ENCODE results near the gene FAM8A1.
A peak's percentile ranks its signal among the peaks of the same experiment; 100 is the strongest.
"Not testable (repeated sequence)": the region's sequence is repeated elsewhere in the genome, so short reads cannot be mapped to it uniquely, and the experiment has no call there.

The FAM8A1 gene

DNA sequence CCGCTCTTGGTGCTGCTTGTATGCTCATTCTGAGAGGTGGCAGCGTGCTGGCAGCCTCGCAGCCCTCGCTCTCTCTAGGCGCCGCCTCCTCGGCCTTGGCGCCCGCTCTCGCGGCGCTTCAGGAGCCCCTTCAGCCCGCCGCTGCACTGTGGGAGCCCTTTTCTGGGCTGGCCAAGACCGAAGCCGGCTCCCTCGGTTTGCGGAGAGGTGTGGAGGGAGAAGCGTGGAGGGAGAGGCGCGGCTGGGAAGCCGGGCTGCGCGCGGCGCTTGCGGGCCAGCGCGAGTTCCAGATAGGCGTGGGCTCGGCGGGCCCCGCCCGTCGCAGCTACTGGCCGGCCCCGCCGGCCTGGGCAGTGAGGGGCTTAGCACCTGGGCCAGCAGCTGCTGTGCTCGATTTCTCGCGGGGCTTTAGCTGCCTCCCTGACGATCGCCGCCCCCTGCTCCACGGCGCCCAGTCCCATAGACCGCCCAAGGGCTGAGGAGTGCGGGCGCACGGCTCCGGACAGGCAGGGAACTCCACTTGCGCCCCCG is 19.5 kb upstream of the FAM8A1 start:
- TF ChIP-seq POU2F2 (IDR thresholded peaks at IDR 0.05; ENCODE audit: low read depth, low read length) (no peak), POLR2A (IDR thresholded peaks at IDR 0.05; ENCODE audit: low read depth, low read length) (no peak), POLR2AphosphoS5 (IDR thresholded peaks at IDR 0.05; ENCODE audit: low read depth, low read length) (no peak), TAF1 (IDR thresholded peaks at IDR 0.05; ENCODE audit: low read depth, low read length) (no peak)
- no peak for FAIRE-seq
- DNase-seq (ENCODE audit: insufficient read length, low spot score): no peak

DNA sequence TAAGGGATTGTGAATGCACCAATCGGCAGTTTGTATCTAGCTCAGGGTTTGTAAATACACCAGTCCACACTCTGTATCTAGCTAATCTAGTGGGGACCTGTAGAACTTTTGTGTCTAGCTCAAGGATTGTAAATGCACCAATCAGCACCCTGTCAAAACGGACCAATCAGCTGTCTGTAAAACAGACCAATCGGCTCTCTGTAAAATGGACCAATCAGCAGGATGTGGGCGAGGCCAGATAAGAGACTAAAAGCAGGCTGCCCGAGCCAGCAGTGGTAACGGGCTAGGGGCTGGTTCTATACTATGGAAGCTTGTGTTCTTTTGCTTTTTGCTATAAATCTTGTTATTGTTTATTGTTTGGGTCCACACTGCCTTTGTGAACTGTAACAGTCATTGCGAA is 18.8 kb upstream of the FAM8A1 start:
- DNase-seq (ENCODE audit: insufficient read length, low spot score); FAIRE-seq: not testable (repeated sequence)

DNA sequence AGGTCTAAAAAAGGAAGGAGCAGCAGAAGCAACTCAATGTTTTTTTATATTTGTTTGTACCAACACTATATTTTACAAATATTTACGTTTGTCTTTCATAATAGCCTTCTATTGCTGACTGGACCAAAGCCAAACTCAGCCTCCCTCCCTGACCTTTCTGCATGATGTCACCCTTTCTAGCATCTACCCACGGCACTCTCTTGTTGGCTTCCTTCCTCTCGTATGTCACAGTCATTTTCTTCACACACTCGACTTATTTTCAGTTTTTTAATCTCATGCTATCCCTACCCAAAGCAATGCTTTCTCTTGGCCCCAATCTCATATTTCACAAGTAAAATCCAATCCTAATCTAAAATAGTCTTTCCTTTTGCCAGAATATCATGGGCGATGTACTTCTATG is 16.3 kb upstream of the FAM8A1 start:
- DNase-seq (ENCODE audit: insufficient read length, low spot score) (no peak), FAIRE-seq (no peak)
- TF ChIP-seq SPI1 (IDR thresholded peaks at IDR 0.05; ENCODE audit: low read depth, low read length) (no peak), TAF1 (IDR thresholded peaks at IDR 0.05; ENCODE audit: low read depth, low read length) (no peak), POU2F2 (IDR thresholded peaks at IDR 0.05; ENCODE audit: low read depth, low read length) (no peak), POLR2AphosphoS5 (IDR thresholded peaks at IDR 0.05; ENCODE audit: low read depth, low read length) (no peak)

DNA sequence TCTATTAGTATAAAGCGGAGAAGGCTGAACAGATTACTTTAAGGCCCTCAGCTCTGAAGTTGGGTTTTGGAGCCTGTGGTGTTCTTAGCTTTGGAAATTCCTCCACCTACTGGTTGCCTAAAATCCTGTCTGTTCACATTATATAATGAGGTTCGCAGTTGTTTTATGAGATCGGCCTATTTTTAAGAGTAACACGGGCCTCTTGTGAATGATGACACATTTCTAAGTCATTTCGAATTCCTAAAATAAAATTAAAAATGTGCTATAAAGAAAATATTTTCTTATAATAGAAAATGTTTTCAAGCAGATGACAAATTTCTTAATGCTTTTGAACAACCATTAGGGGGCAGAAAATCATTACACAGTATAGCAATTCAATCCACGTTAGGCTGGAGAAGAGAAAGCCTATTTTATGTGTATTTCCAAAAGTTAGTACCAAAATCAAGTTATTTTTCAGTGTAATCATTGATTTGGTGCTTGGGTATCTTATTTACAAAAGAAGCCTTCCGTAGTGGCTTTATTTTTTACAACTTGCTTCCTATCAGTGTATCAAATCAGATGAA is 15.8 kb upstream of the FAM8A1 start:
- FAIRE-seq: no peak
- TF ChIP-seq POU2F2 (IDR thresholded peaks at IDR 0.05; ENCODE audit: low read depth, low read length) (no peak), POLR2A (IDR thresholded peaks at IDR 0.05; ENCODE audit: low read depth, low read length) (no peak), PAX5 (IDR thresholded peaks at IDR 0.05; ENCODE audit: insufficient read depth, low read length, severe bottlenecking) (no peak), TAF1 (IDR thresholded peaks at IDR 0.05; ENCODE audit: low read depth, low read length) (no peak), SPI1 (IDR thresholded peaks at IDR 0.05; ENCODE audit: low read depth, low read length) (no peak), POLR2AphosphoS5 (IDR thresholded peaks at IDR 0.05; ENCODE audit: low read depth, low read length) (no peak)
- DNase-seq (ENCODE audit: insufficient read length, low spot score): peak; percentile 39

DNA sequence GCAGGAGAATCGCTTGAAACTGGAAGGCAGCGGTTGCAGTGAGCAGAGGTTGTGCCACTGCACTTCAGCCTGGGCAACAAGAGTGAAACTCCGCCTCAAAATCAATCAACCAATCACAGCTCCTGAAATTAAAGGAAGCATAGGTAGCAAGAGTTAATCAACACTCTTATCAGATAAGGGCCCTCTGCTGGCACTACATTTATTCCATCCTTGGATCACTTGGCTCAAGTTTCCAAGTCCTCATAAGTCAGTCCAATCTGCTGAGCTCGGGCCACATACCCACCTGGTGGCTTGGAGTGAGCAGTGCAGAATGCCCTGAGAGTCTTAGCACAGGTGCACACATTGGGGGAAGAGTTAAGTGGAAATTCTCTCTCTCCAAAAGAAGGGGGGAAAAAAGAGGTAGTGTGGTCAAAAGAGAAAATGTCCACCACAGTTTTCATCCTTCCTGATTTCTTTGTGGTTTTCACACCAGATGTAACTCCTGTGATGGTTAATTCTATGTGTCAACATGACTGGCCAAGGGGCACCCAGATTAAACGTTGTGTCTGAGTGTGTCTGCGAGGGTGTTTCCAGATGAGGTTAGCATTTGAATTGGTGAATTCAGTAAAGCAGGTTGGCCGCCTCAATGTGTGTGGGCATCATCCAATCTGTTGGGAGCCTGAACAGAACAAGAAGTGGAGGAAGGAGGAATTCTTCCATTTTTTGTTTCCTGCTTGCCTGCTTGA is 14.2 kb upstream of the FAM8A1 start:
- no peak for FAIRE-seq
- TF ChIP-seq POU2F2 (IDR thresholded peaks at IDR 0.05; ENCODE audit: low read depth, low read length) (no peak), POLR2A (IDR thresholded peaks at IDR 0.05; ENCODE audit: low read depth, low read length) (no peak), TAF1 (IDR thresholded peaks at IDR 0.05; ENCODE audit: low read depth, low read length) (no peak), PAX5 (IDR thresholded peaks at IDR 0.05; ENCODE audit: insufficient read depth, low read length, severe bottlenecking) (no peak), SPI1 (IDR thresholded peaks at IDR 0.05; ENCODE audit: low read depth, low read length) (no peak), POLR2AphosphoS5 (IDR thresholded peaks at IDR 0.05; ENCODE audit: low read depth, low read length) (no peak)
- DNase-seq (ENCODE audit: insufficient read length, low spot score): no peak

DNA sequence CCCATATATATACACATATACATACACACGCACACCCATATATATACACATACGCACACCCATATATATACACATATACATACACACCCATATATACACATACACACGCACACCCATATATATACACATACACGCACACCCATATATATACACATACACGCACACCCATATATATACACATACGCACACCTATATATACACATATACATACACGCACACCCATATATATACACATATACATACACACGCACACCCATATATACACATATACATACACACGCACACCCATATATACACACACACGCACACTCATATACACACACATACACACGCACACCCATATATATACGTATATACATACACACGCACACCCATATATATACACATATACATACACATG is 13.5 kb upstream of the FAM8A1 start:
- not testable (repeated sequence) for DNase-seq (ENCODE audit: insufficient read length, low spot score); FAIRE-seq

DNA sequence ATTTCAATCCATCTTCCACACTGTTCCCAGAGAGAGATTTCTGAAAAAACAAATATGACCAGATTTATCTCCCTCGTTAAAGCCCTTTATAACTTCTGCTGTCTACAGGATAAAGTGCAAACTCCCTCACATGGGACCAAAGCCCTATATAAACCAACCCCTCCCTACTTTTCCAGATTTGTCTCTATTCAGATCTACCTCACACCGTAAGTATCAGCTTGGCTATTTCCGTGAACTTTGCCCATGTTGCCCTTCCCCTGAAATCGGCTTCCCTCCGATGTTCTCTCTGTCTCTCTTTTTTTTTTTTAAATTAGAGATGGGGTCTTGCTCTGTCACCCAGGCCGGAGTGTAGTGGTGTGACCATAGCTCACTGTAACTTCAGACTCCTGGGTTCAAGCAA is 12.1 kb upstream of the FAM8A1 start:
- TF ChIP-seq POLR2A (IDR thresholded peaks at IDR 0.05; ENCODE audit: low read depth, low read length): no peak
- TF ChIP-seq PAX5 (IDR thresholded peaks at IDR 0.05; ENCODE audit: insufficient read depth, low read length, severe bottlenecking): no peak
- TF ChIP-seq SPI1 (IDR thresholded peaks at IDR 0.05; ENCODE audit: low read depth, low read length): no peak
- no peak for TF ChIP-seq POLR2AphosphoS5 (IDR thresholded peaks at IDR 0.05; ENCODE audit: low read depth, low read length)
- TF ChIP-seq TAF1 (IDR thresholded peaks at IDR 0.05; ENCODE audit: low read depth, low read length): no peak
- TF ChIP-seq POU2F2 (IDR thresholded peaks at IDR 0.05; ENCODE audit: low read depth, low read length): no peak
- FAIRE-seq (no peak), DNase-seq (ENCODE audit: insufficient read length, low spot score) (no peak)

DNA sequence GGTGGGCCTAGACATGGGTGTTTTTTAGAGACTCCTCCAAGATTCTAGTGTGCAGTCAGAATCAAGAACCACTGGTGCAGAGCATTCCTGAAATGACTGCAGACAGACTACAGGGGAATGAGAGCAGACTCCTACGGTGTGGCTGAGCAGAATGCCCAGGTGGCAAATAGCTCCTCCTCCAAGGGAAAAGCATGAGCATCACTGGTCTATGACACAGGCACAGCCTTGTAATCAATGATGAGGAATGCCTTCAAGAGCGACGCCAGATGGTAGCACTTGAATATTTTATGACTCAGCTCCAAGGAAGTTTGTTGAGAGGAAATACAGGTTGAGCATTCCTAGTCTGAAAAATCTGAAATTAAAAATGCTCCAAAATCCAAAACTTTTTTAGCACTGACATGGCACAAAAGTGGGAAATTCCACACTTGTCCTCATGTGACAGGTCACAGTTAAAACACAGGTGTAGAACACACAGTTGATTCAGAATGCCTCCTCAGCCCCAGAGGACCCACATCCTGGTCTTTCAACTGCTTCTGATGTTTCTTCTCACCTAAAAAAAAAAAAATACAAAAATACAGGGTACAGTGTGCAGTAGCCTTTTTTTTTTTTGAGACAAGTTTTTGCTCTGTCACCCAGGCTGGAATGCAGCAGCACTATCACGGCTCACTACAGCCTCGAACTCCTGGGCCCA is 10.6 kb upstream of the FAM8A1 start:
- DNase-seq (ENCODE audit: insufficient read length, low spot score) (no peak), FAIRE-seq (no peak)
- TF ChIP-seq PAX5 (IDR thresholded peaks at IDR 0.05; ENCODE audit: insufficient read depth, low read length, severe bottlenecking) (no peak), SPI1 (IDR thresholded peaks at IDR 0.05; ENCODE audit: low read depth, low read length) (no peak)

DNA sequence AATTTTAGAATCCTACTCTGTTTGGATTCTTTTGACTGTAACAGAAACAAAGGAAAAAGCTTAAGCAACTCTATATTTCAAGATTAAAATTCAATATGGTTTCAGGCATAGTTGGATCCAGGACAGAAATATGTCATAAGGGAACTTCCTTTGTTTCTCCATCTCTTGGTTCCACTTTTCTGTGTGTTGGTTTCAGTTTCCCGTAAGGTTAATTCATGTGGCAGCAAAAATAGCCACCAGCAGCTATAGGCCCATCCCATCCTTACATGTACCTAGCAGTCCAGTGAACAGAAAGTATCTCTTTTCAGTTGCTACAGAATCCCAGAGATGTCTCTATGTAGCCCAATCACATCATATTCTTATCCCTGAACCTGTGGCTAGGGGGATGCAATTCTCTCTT is 8.8 kb upstream of the FAM8A1 start:
- DNase-seq (ENCODE audit: insufficient read length, low spot score): no peak
- no peak for FAIRE-seq
- TF ChIP-seq SPI1 (IDR thresholded peaks at IDR 0.05; ENCODE audit: low read depth, low read length): no peak
- no peak for TF ChIP-seq PAX5 (IDR thresholded peaks at IDR 0.05; ENCODE audit: insufficient read depth, low read length, severe bottlenecking)
- no peak for TF ChIP-seq POLR2AphosphoS5 (IDR thresholded peaks at IDR 0.05; ENCODE audit: low read depth, low read length)
- no peak for TF ChIP-seq POU2F2 (IDR thresholded peaks at IDR 0.05; ENCODE audit: low read depth, low read length)
- no peak for TF ChIP-seq TAF1 (IDR thresholded peaks at IDR 0.05; ENCODE audit: low read depth, low read length)
- no peak for TF ChIP-seq POLR2A (IDR thresholded peaks at IDR 0.05; ENCODE audit: low read depth, low read length)

DNA sequence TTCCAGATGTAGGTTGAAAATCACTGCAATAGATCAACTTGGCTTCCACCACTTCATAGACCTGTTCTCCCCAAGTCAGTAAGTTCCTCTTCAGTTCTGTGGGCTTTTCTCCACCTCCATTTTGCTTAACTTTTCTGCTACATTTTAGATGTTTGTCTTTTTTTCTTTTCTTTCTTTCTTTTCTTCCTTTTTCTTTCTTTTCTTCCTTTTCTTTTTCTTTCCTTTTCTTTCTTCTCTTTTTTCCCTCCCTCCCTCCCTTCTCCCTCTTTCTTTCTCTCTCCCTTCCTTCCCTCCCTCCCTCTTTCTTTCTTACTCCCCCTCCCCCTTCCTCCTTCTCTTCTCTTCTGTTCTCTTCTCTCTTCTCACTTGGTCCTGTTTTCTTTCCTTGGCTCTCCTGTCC is 6.9 kb upstream of the FAM8A1 start:
- DNase-seq (ENCODE audit: insufficient read length, low spot score) (no peak), FAIRE-seq (no peak)
- no peak for TF ChIP-seq POU2F2 (IDR thresholded peaks at IDR 0.05; ENCODE audit: low read depth, low read length)
- no peak for TF ChIP-seq TAF1 (IDR thresholded peaks at IDR 0.05; ENCODE audit: low read depth, low read length)
- no peak for TF ChIP-seq SPI1 (IDR thresholded peaks at IDR 0.05; ENCODE audit: low read depth, low read length)
- TF ChIP-seq POLR2A (IDR thresholded peaks at IDR 0.05; ENCODE audit: low read depth, low read length): no peak
- no peak for TF ChIP-seq PAX5 (IDR thresholded peaks at IDR 0.05; ENCODE audit: insufficient read depth, low read length, severe bottlenecking)
- no peak for TF ChIP-seq POLR2AphosphoS5 (IDR thresholded peaks at IDR 0.05; ENCODE audit: low read depth, low read length)
